ENCODE measurements around the gene HES1.
"Not testable (repeated sequence)": the region's sequence is repeated elsewhere in the genome, so short reads cannot be mapped to it uniquely, and the experiment has no call there.

The HES1 gene, protein sequence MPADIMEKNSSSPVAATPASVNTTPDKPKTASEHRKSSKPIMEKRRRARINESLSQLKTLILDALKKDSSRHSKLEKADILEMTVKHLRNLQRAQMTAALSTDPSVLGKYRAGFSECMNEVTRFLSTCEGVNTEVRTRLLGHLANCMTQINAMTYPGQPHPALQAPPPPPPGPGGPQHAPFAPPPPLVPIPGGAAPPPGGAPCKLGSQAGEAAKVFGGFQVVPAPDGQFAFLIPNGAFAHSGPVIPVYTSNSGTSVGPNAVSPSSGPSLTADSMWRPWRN

GRCh38 chr3:194135806-194136518 is at the start of gene HES1:
Gene HES1 (plus strand): TSS chr3:194136148. CDS start chr3:194136381, 233 bp downstream.
- peak; percentile 95 for DNase-seq

GRCh38 chr3:194086388-194087075 is 49.4 kb upstream of the HES1 start:
- DNase-seq, result no peak

- no peak for DNase-seq
These were observed 48.7 kb upstream of the HES1 start for GRCh38 chr3:194087280-194087679.

- no peak for DNase-seq
These were observed 47.7 kb upstream of the HES1 start for GRCh38 chr3:194087995-194088855.

GRCh38 chr3:194089357-194090177 is 46.4 kb upstream of the HES1 start:
- DNase-seq, result peak; percentile 77

DNA sequence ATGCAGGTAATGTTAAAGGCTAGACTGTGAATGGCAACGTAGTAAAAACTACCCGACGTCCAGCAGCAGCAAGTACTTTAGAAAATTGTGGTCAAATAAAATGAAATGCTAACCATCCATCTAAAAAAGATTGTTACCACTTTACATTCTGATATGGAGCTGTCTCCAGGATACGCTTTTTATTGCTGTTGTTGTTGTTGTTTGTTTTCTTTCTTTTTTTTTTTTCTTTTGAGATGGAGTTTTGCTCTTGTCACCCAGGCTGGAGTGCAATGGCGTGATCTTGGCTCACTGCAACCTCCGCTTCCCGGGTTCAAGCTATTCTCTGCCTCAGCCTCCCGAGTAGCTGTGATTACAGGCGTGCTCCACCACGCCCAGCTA is 45.8 kb upstream of the HES1 start:
- not testable (repeated sequence) for DNase-seq

DNA sequence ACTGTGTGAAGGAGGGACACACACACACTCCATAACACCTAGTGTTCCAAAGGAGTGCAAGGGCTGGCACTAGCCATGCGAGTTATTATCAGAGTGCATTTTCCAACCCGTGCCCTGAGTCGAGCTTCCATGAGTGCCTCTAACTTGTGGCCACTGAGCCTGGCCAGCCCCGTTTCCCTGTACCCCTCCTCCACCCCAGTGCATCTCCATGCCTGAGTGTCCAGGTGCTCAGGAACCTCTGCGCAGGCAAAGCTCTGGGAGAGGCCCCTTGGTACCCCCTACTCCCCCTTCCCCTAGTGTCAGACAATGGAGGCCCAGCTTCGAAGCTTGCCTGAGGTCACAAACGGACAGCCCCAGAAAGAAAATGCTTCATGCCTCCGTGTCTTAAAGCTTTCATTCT is 45.2 kb upstream of the HES1 start:
- DNase-seq, result no peak

DNA sequence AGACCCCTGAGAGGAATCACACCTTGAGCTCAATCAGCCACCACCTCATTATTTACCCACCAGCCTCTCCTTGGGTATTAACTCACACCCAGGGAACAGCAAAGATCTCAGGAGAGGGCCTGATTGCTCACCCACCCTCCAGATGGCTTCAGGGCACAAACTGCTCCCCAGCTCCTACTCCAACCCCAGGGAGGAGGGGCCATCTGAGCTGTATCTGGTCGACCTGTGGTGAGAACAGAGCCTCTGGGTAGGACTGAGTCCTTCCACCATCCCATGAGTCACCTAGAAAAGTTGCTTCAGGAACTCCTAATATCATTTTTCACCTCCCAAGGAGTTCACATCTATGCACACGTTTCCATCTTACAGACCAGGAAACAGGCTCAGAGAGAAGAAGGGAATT is 44.8 kb upstream of the HES1 start:
- no peak for DNase-seq

DNA sequence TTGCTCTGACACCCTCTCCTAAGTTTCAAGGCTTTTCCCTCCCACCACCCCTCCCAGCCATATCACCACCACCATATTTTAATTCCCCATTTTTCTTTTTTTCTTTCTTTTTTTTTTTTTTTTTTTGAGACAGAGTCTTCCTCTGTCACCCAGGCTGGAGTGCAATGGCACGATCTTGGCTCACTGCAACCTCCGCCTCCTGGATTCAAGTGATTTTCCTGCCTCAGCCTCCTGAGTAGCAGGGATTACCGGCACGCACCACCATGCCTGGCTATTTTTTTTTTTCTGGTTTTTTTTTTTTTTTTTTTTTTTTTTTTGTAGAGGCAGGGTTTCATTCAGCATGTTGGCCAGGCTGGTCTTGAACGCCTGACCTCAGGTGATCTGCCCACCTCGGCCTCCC is 44.1 kb upstream of the HES1 start:
- not testable (repeated sequence) for DNase-seq

- no peak for DNase-seq
These were observed 43.1 kb upstream of the HES1 start for GRCh38 chr3:194092881-194093301.

GRCh38 chr3:194093842-194094241 is 42.1 kb upstream of the HES1 start:
- DNase-seq, result no peak

GRCh38 chr3:194095464-194095863 is 40.5 kb upstream of the HES1 start:
- DNase-seq, result peak; percentile 43

GRCh38 chr3:194095902-194096301 is 40.0 kb upstream of the HES1 start:
- DNase-seq, result no peak

- DNase-seq, result no peak
These were observed 38.6 kb upstream of the HES1 start for GRCh38 chr3:194097141-194097882.

DNA sequence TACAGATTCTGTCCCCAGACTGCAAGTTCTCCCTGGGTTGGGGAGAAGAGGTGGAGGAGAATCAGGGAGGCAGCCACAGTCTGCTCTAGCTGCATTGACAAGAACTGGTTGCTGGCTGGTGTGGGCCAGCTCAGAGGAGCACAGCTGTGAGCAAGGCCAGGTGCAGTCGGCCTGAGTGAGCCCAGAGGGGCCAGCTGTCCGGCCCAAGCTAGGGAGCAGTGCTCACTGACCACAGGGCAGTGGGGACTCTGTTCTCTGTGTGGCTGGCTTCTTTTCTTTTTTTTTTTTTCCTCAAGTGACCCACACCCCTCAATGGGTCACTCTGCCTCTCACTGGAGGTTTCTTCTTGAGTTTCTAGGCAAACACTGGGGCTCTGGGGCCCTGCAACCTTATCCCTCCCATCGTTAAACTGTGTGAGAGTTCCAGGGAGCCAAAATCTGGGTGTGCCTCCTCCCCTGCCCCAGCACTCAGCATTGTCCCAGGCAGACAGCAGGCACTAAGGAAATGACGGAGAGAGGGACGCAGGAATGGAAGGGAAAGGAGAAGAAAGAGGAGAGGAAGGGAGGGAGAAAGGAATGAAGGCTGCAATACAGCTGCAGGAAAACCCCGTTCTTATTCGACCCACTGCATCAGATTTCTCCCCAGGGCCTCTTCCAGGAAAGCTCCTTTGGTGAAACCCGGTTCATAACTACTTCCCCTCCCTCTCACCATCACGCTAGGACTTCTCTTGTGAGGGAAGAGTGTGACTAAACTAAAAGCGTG is 37.7 kb upstream of the HES1 start:
- no peak for DNase-seq

DNA sequence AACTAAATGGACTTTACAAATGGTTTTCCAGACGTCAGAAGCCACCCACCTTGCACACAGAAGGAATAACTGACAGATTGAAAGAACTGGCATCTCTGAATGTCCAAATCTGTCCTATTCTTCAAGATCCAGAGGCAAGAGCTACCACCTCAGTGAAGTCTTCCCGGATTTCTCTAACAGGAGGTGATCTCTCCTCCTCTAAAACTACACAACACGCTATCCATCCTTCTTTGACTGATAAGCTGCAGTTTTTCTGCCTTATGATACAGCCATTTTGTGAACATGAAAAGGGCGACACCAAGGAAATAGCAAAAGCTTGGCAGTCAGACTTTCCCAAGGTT is 37.1 kb upstream of the HES1 start:
- DNase-seq, result no peak

GRCh38 chr3:194099215-194099614 is 36.7 kb upstream of the HES1 start:
- DNase-seq, result no peak

DNA sequence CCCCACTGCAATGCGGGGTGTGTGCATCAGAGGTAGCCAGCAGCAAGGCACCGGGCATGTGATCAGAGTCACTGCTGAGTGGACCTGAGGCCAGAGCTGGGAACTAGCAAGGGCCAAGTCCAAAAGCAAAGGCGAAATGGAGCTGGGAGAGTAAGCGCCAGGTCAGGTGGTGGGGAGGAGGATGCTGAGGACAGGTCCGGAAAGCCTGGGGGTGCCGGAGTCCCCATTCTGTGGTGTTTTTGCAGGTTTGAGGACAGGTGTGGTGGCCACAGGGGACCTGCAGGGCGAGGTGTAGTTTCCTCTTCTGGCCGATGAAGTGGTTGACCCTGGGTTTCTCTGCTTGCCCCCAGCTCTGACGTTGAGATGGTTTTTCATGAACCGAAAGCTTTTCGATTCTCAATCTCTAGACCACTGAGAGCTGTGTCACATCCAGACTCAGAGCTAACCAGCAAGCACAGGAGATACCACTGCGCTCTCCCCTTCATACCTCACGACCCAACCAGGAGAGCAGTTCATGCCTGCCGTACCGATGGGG is 35.0 kb upstream of the HES1 start:
- no peak for DNase-seq

GRCh38 chr3:194101592-194102432 is 34.1 kb upstream of the HES1 start:
- no peak for DNase-seq

All from hematopoietic multipotent progenitor cell treated with erythropoietin and hydrocortisone succinate and interleukin-3 and kit ligand, for 6 days (in vitro differentiated cells).